GM21447 (cell line): ENCODE results near the gene ZDHHC12.
A peak's percentile ranks its signal among the peaks of the same experiment; 100 is the strongest.

Experiments
- ATAC-seq: cut with Tn5 transposase; IDR thresholded peaks from one replicate; pipeline ENCODE4 v1.9.1; 2021; ENCODE audit not compliant: unreplicated experiment

The ZDHHC12 gene

GRCh38 chr9:128723866-128724743 lies at the start of gene ZDHHC12:
Gene ZDHHC12 (minus strand): TSS chr9:128724127. CDS start chr9:128724093, 34 bp downstream.
- ATAC-seq: peak; percentile 89

GRCh38 chr9:128773049-128773448 lies 49.1 kb upstream of the ZDHHC12 start:
- no peak for ATAC-seq

GRCh38 chr9:128771745-128772519 lies 48.0 kb upstream of the ZDHHC12 start, which contains the start of gene ZER1:
Gene ZER1 (minus strand): TSS chr9:128771927. CDS start chr9:128755565, 16,362 bp downstream.
- ATAC-seq: peak; percentile 82

GRCh38 chr9:128771094-128771721 lies 47.3 kb upstream of the ZDHHC12 start:
- peak; percentile 34 for ATAC-seq

GRCh38 chr9:128770286-128771030 lies 46.5 kb upstream of the ZDHHC12 start:
- ATAC-seq: no peak

GRCh38 chr9:128768606-128769005 lies 44.7 kb upstream of the ZDHHC12 start:
- ATAC-seq: no peak

- no peak for ATAC-seq
Observed at GRCh38 chr9:128765499-128765898, 41.6 kb upstream of the ZDHHC12 start.

GRCh38 chr9:128764361-128764760 lies 40.4 kb upstream of the ZDHHC12 start:
- no peak for ATAC-seq

- no peak for ATAC-seq
Observed at GRCh38 chr9:128762671-128763449, 38.9 kb upstream of the ZDHHC12 start.

- no peak for ATAC-seq
Observed at GRCh38 chr9:128757602-128758001, 33.7 kb upstream of the ZDHHC12 start.

GRCh38 chr9:128753627-128754026 lies 29.7 kb upstream of the ZDHHC12 start:
- no peak for ATAC-seq

GRCh38 chr9:128750926-128751595 lies 27.1 kb upstream of the ZDHHC12 start:
- no peak for ATAC-seq

GRCh38 chr9:128747241-128747640 lies 23.3 kb upstream of the ZDHHC12 start:
- no peak for ATAC-seq

GRCh38 chr9:128743421-128743820 lies 19.5 kb upstream of the ZDHHC12 start:
- ATAC-seq: no peak

GRCh38 chr9:128742401-128742800 lies 18.5 kb upstream of the ZDHHC12 start:
- ATAC-seq: no peak

GRCh38 chr9:128735373-128735772 lies 11.4 kb upstream of the ZDHHC12 start:
- ATAC-seq: no peak

- no peak for ATAC-seq
Observed at GRCh38 chr9:128733256-128733655, 9.3 kb upstream of the ZDHHC12 start.

GRCh38 chr9:128732576-128732975 lies 8.6 kb upstream of the ZDHHC12 start:
- no peak for ATAC-seq

- ATAC-seq: no peak
Observed at GRCh38 chr9:128731691-128732090, 7.8 kb upstream of the ZDHHC12 start.
